ENCODE measurements around the gene SRPK2.

- TF ChIP-seq POLR2AphosphoS5 (IDR thresholded peaks at IDR 0.05) (no peak), POLR2A (IDR thresholded peaks at IDR 0.05) (no peak), CTCF (IDR thresholded peaks at IDR 0.05) (no peak), EP300 (IDR thresholded peaks at IDR 0.05) (no peak)
Observed at GRCh38 chr7:105337529-105337928, 51.2 kb downstream of the SRPK2 start.
